Kidney (tissue), 14 donors: ENCODE measurements around the gene ST6GALNAC6. TPM values are rescaled to one million over a fixed set of nuclear protein-coding genes. Genes with fewer than 3 reads are reported as not detected.

Source experiments
- DNase-seq, 5 donors: peaks; one replicate each; pipeline ENCODE4 v3.0.0-alpha.2; 2013 to 2020
- FAIRE-seq: peaks from 2 replicates; lab custom pipeline; 2012; peaks lifted over from hg19 to GRCh38; lab: Jason Lieb, UNC
- H3K27ac ChIP-seq, 2 donors: one replicate each; pipeline ENCODE4 v1.7.0; 2013; ENCODE audit warnings: low read depth in 2 of 2, low read length in 2 of 2, inconsistent platforms in 1 of 2
- H3K27me3 ChIP-seq: one replicate; pipeline ENCODE4 v1.7.1; 2013; ENCODE audit warnings: low read length, inconsistent platforms; ENCODE audit not compliant: control insufficient read depth, insufficient read depth
- H3K36me3 ChIP-seq, 3 donors: one replicate each; pipeline versions ENCODE4 v1.7.0 to v1.7.1; 2013; ENCODE audit warnings: low read length in 3 of 3, control low read depth in 1 of 3, inconsistent platforms in 1 of 3; ENCODE audit not compliant: insufficient read depth in 3 of 3, control insufficient read depth in 2 of 3
- H3K4me1 ChIP-seq, 3 donors: one replicate each; pipeline versions ENCODE4 v1.7.0 to v1.7.1; 2013; ENCODE audit warnings: low read length in 3 of 3, inconsistent platforms in 1 of 3, low read depth in 1 of 3; ENCODE audit not compliant: control insufficient read depth in 2 of 3, insufficient read depth in 2 of 3
- H3K4me3 ChIP-seq, 3 donors: one replicate each; pipeline versions ENCODE4 v1.7.0 to v1.8.1; 2013; ENCODE audit warnings: low read length in 3 of 3, control low read depth in 1 of 3, inconsistent platforms in 1 of 3
- H3K9ac ChIP-seq, 3 donors: one replicate each; pipeline versions ENCODE4 v1.7.0 to v1.7.1; 2013; ENCODE audit warnings: low read length in 3 of 3, control low read depth in 1 of 3, inconsistent platforms in 1 of 3
- H3K9me3 ChIP-seq, 3 donors: one replicate each; pipeline versions ENCODE4 v1.7.0 to v1.7.1; 2013; ENCODE audit warnings: low read length in 3 of 3, control low read depth in 1 of 3, inconsistent platforms in 1 of 3; ENCODE audit not compliant: control insufficient read depth in 2 of 3, insufficient read depth in 1 of 3
- intact Hi-C: fragments of 100-400 bp; cut with DNase I; formaldehyde crosslinking; loops from one replicate; pipeline ENCODE4 v1.11.1; 2022
- polyA plus RNA-seq: library from polyadenylated mRNA; stranded (reverse); fragments of 350-450 nt; fragmentation: Illumina TruSeq; extraction: RNeasy Lipid Tissue Mini Kit (QIAGEN cat#74804); gene quantifications from one replicate; pipeline ENCODE4 v1.2.3, GENCODE V29; 2014; ENCODE audit warnings: low read depth, low replicate concordance; ENCODE audit not compliant: insufficient read depth
- total RNA-seq: library from RNA; stranded (reverse); fragmentation: NEBNext Ultra II Directional; extraction: Animal tissue kit (Norgen Biotek cat#: 25700); gene quantifications from one replicate; pipeline ENCODE4 v1.2.1, GENCODE V29; 2021
- TF ChIP-seq, protein P1 (sequence below): IDR thresholded peaks from 3 replicates; pipeline ENCODE4 v1.5.1; 2012; ENCODE audit warnings: mild to moderate bottlenecking, moderate library complexity, borderline replicate concordance; ENCODE audit not compliant: insufficient read depth; ENCODE audit errors: extremely low read depth
- donor health status: control.
- donor health status: control.
- donor health status: control.
- donor health status: control.
- donor health status: control.
- donor health status: DM: yes; HTN: yes; CAD: no.
- donor health status: Normal renal cell carcinoma (clear cell type).

The ST6GALNAC6 gene
- total and polyA plus RNA-seq, 2 donors from 2014 or later: 74.6 to 75.0 TPM

DNA sequence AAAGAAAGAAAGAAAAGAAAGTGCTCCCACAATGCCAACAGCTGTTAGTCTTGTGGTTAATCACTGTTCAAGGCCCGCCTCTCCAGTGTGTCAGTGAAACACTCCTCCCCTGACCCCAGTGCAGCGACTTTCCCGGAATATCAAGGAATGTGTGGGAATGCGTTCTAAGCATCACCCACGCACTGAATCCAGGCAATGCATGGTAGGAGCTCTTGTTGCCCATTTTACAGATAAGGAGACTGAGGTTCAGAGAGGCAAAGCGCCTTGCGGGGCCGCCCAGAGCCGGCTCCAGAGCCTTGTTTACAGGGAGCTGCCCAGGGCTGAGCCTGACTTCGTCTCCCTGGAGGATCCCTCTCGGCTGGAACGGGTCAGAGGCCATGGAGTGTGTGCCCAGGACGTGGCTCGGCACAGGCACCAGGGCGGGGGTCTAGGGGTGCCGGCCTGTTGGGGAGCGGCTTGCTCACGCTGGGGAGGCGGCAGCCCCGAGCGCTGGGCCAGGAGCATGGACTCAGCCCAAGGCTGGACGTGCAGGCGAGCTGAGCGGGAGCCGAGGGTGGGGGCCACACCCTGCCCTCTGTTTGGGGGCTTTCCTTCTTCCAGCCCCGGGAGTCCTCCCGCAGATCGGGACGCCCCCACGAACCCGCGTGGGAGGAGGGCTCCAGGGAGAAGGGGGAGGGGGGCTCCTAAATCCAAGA, 823 bp downstream of the ST6GALNAC6 start:
- H3K9ac ChIP-seq: peak overlapping the region in 2 of 3 donors; percentile 67 to 73
- H3K27me3 ChIP-seq: no peaks in the 10 kb centered on the region
- peak overlapping the region; percentile 62 to 73 (median 71) for H3K4me3 ChIP-seq
- FAIRE-seq: no peak
- DNase-seq: peak; percentile 73 to 92 (median 86)
- peak overlapping the region; percentile 83 to 91 for H3K27ac ChIP-seq
- no peaks in the 10 kb centered on the region for H3K9me3 ChIP-seq
- H3K36me3 ChIP-seq: peaks cover 8 to 16% (median 12%) of the 10 kb centered on the region in 3 donors
- H3K4me1 ChIP-seq: peaks cover 0 to 24% (median 12%) of the 10 kb centered on the region in 3 donors
- TF ChIP-seq, protein P1, sequence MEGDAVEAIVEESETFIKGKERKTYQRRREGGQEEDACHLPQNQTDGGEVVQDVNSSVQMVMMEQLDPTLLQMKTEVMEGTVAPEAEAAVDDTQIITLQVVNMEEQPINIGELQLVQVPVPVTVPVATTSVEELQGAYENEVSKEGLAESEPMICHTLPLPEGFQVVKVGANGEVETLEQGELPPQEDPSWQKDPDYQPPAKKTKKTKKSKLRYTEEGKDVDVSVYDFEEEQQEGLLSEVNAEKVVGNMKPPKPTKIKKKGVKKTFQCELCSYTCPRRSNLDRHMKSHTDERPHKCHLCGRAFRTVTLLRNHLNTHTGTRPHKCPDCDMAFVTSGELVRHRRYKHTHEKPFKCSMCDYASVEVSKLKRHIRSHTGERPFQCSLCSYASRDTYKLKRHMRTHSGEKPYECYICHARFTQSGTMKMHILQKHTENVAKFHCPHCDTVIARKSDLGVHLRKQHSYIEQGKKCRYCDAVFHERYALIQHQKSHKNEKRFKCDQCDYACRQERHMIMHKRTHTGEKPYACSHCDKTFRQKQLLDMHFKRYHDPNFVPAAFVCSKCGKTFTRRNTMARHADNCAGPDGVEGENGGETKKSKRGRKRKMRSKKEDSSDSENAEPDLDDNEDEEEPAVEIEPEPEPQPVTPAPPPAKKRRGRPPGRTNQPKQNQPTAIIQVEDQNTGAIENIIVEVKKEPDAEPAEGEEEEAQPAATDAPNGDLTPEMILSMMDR: no peak
- intact Hi-C loops: no loop called here

DNA sequence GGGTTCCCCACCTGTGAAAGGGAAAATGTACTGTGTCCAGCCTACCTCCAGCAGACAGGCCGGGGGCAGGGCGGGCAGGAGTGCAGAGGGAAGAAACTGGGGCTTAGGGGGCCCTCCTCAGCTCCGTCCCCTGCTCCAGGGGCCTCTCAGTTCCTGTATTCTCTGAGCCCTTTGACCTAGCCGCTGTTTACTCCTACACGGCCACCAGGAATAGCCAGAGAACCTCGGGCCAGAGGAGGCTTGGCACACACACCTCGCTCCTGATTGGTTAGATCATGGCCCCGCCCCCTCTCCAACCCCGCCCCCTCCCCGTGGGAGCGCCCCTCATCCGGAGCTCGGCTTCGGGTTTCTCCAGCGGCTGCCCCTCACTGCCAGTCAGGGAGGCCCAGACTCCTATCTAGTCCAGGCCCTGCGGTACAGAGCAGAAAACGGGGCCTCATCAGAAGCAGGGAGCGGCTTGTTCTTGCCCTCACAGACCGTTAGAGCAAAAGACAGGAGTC, 2.2 kb downstream of the ST6GALNAC6 start:
- H3K9me3 ChIP-seq: peaks cover 0 to 6% (median 0%) of the 10 kb centered on the region in 3 donors
- intact Hi-C loops: no loop called here
- H3K4me3 ChIP-seq: peak overlapping the region in 1 of 3 donors; percentile 52
- H3K27me3 ChIP-seq: no peaks in the 10 kb centered on the region
- DNase-seq (peak; percentile 92 to 97 (median 94)), FAIRE-seq (no peak)
- H3K4me1 ChIP-seq: peaks cover 0 to 19% (median 7%) of the 10 kb centered on the region in 3 donors
- peak overlapping the region in 1 of 3 donors; percentile 65 for H3K9ac ChIP-seq
- peak overlapping the region; percentile 86 for H3K27ac ChIP-seq
- H3K36me3 ChIP-seq: peaks cover 10 to 22% (median 20%) of the 10 kb centered on the region in 3 donors
- TF ChIP-seq, protein P1: no peak

DNA sequence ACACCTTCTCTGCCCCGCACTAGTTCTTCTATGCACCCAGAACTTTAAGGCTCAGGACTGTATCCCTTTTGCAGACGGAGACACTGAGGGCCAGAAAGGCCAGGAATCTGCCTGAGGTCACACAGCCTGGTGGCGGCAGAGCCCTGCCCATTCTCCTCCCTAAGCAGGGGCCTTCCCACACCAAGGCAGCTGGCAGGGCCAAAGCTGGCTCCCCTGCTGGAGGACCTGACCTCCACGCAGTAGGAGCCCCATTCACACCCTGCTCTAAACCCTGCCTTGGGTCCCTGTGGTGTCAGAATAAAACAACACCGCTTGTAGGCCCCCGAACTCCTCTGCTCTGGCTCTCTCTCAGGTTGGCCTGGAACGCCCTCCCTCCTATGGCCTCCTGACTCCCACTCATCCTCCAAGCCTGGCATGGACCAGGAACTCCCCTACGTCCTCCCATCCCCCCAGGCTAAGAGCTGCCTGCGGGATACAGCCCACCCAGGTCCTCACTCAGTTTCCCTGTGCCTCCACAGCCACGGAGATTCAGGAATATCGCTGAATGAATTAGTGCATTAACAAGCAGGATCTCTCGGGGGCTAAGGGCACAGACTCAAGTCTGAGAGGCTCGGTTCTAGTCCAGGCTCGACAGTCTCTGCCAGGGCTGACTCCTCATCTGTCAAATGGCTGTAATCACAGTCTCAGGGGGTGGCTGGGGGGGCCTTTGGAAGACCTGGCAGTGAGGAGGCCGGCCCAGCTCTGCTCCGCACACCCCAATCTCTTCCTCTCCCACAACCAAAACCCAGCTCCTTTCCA, 2.8 kb downstream of the ST6GALNAC6 start:
- H3K4me3 ChIP-seq: peak overlapping the region in 2 of 3 donors; percentile 9 to 52
- FAIRE-seq (no peak), DNase-seq (peak in 2 of 5 donors; percentile 47 to 74)
- H3K27ac ChIP-seq: peak overlapping the region; percentile 59 to 76
- peaks cover 0 to 19% (median 7%) of the 10 kb centered on the region in 3 donors for H3K4me1 ChIP-seq
- H3K9ac ChIP-seq: peak overlapping the region in 1 of 3 donors; percentile 65
- H3K9me3 ChIP-seq: peaks cover 0 to 6% (median 0%) of the 10 kb centered on the region in 3 donors
- H3K27me3 ChIP-seq: no peaks in the 10 kb centered on the region
- peaks cover 11 to 22% (median 20%) of the 10 kb centered on the region in 3 donors for H3K36me3 ChIP-seq
- intact Hi-C loops: no loop called here
- TF ChIP-seq, protein P1: no peak
